Inferior parietal cortex (tissue), 1 donor: Measurements from ENCODE around the gene KAT6B.
"Not testable (repeated sequence)": the region's sequence is repeated elsewhere in the genome, so short reads cannot be mapped to it uniquely, and the experiment has no call there.

Experiments used
- DNase-seq: peaks from one replicate; pipeline ENCODE4 v3.0.0-alpha.2; 2016; ENCODE audit errors: extremely low spot score

The KAT6B gene

GRCh38 chr10:74890460-74890859 is 64.1 kb downstream of the KAT6B start:
- no peak for DNase-seq

GRCh38 chr10:74891053-74891452 is 64.7 kb downstream of the KAT6B start:
- DNase-seq = no peak

DNA sequence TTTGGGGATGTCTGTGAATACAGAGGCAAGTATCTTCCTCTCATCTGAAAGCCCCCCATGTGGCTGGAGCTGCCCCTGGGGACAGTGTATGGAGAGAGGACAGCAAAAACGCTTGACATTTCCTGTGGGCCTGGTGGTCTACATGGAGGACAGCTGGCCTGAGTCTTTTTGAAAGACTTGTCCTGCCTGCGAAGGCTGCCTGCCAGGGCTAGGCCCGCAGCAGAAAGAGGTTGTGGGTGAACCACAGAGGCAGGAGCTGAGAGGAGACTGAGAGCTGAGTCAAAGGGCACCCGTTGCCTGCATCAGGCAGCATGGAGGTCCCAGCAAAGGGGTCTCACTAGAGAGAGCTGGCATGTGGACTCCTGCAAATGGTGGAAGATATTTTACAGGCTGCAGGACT is 66.4 kb downstream of the KAT6B start:
- DNase-seq = no peak

GRCh38 chr10:74893329-74893728 is 66.9 kb downstream of the KAT6B start:
- not testable (repeated sequence) for DNase-seq

- DNase-seq = no peak
Measured at GRCh38 chr10:74896788-74897527, 70.6 kb downstream of the KAT6B start.

- no peak for DNase-seq
Measured at GRCh38 chr10:74898201-74898976, 72.0 kb downstream of the KAT6B start.

DNA sequence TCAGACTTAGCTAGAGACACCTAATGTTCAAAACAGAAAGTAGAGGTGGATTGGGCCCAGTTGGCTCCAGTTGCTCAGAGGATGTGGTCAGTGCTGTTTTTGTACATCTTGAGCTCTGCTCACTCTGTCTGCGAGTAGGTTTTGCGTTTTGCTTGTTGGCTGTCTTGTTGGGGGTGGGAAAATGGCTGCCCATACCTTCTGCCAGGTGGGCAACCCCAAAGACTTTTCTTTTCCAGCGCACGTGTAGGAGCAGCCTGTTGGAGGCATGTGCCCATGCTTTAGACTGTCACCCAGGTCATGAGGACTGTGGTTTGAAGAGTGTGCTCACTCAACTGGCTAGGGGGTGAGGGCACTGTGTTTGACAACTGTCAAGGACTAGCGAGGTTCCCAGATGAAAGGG is 73.9 kb downstream of the KAT6B start:
- no peak for DNase-seq

DNA sequence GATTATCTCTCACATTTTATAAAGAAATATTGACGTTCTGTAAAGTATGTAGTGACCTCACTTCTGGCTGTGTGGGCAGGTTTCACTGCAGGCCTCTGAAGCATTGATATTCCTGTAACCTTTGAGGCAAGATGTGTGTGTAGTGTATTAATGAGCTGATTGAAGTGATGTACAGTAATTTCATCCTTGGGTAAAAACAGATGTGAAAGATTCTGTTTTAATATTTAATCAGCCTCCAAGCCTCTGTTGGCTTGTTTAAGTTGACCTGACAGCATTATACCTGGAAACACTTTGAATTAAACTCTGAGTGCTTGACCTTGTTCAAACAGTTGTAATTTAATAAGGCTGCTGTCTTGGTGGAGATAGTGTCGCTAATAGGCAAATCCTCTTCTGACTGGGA is 74.9 kb downstream of the KAT6B start:
- no peak for DNase-seq

DNA sequence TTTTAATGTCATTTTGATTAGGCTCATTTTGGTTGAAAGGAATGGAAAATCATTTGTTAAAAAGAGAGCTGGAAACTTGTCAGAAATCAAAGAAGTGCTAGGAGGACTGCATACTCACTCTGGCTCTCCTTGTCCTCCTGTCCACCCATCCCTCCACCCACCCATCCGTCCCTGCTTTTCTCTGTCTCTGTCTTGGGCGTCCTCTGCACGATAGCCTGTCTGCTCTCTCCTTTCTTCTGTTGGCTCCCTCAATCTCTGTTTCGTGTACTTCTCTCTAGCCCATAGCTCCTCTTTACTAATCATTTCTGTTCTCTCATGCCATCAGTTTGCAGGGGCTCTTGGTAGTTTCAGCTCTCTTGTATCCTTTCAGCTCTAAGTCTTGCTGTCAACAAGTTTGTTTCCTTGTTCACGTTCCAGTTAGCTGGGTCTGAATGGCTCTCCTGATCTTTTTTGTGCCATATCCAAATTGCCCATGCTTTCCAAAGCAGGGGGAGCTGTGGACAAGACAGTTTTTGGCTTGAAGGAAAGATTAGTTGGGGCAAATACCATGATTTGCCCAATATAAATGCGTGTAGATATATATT is 75.6 kb downstream of the KAT6B start:
- DNase-seq = no peak

GRCh38 chr10:74903491-74903890 is 77.1 kb downstream of the KAT6B start:
- no peak for DNase-seq

GRCh38 chr10:74906611-74907198 is 80.3 kb downstream of the KAT6B start:
- no peak for DNase-seq

GRCh38 chr10:74909670-74910069 is 83.3 kb downstream of the KAT6B start:
- DNase-seq = no peak

GRCh38 chr10:74910241-74910975 is 84.0 kb downstream of the KAT6B start:
- no peak for DNase-seq

- no peak for DNase-seq
Measured at GRCh38 chr10:74910976-74911350, 84.6 kb downstream of the KAT6B start.

DNA sequence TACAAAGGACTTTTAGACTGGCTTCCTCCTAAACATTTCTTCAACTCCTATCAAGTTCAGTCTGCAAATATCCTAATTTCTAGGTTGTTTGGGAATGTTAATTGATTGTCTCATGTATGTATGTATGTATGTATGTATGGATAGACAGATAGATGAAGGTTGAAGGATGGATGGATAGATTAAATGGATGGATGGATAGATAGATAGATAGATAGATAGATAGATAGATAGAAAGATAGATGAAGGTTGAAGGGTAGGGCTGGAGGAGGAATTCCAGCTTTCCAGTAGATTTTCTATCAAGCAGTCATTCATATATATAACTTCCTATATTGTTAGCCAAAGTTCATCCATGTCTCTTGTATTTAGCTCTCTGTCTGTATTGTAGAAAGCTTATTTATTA is 85.8 kb downstream of the KAT6B start:
- DNase-seq = no peak

GRCh38 chr10:74912682-74913081 is 86.3 kb downstream of the KAT6B start:
- DNase-seq = no peak

GRCh38 chr10:74913377-74913979 is 87.1 kb downstream of the KAT6B start:
- DNase-seq = no peak

DNA sequence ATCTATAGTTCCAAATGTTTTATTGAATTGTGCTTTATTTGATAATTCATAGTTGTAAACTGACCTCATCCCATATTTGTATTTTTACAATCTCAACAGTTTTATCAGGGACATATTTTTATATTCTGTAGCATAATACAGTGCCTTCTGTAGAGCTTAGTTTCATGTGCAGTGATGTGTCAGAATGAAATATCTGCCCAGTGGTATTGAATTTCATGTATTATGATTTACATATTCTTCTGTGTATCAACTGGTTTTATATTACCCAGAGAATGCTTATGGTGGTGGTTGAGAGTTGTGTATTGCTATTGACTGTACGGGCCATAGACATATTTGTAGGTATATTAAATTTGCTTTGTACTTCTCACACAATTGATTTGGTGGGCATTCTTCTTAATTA is 89.9 kb downstream of the KAT6B start:
- no peak for DNase-seq

DNA sequence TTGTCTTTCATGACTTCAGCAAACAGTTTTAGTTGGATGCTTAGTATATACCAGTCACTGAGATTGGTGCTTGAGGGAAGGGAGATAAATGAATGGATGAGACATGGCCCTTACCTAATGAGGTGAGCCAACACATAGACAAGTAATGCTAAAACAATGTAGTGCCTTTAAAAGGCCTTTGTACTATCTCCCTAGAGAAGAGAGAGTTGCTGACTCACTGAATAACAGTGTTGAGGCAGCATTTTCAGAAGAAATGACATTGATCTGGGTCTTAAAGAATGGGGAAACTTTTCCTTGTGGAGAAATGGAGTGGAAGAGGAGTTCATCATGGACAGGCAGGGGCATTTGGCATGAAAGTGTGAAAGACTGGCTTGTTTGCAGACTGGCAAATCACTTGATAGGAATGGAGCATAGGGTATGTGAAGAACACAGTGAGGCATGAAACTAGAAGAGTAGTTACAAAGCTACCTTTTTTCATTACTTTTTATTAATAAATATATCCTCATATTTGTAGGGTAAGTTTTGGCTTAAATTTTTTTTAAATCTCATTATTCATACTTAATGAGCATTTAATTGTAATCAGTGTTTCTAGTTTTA is 91.2 kb downstream of the KAT6B start:
- no peak for DNase-seq

DNA sequence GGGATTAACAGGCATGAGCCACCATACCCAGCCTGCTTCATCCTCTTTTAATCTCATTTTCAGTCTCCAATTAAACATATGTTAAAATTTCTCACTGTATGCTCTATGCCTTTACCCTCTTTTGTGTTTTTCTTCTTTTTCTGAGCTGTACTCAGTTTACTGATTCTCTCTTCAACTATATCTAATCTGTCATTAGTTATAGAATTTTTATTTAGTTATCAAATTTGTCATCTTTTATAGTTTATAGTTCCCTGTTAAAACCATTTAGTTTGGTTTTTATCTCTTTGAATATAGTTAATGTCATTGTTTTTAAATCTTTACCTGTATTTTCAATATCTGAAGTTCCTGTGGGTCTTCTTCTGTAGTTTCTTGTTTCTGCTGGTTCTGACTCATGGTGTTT is 93.3 kb downstream of the KAT6B start:
- DNase-seq = no peak

DNA sequence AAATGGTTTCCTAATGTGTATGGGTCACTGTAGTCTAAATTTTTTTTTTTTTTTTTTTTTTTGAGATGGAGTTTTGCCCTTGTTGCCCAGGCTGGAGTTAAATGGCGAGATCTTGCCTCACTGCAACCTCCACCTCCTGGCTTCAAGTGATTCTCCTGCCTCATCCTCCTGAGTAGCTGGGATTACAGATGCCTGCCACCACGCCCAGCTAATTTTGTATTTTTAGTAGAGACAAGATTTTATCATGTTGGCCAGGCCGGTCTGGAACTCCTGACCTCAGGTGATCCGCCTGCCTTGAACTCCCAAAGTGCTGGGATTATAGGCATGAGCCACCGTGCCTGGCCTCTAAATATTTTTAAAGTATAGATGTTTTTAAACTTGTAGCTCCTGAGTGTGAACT is 94.7 kb downstream of the KAT6B start:
- DNase-seq = not testable (repeated sequence)
